Activated CD4-positive, CD25-positive, alpha-beta regulatory T cell (primary cell): ENCODE results near the gene TNFAIP8L2.
"Not testable (repeated sequence)": the region's sequence is repeated elsewhere in the genome, so short reads cannot be mapped to it uniquely, and the experiment has no call there.

Experiments used
- DNase-seq, 4 experiments: peaks; one replicate each; lab custom pipeline; 2025; lab: John Stamatoyannopoulos, UW

The TNFAIP8L2 gene

DNA sequence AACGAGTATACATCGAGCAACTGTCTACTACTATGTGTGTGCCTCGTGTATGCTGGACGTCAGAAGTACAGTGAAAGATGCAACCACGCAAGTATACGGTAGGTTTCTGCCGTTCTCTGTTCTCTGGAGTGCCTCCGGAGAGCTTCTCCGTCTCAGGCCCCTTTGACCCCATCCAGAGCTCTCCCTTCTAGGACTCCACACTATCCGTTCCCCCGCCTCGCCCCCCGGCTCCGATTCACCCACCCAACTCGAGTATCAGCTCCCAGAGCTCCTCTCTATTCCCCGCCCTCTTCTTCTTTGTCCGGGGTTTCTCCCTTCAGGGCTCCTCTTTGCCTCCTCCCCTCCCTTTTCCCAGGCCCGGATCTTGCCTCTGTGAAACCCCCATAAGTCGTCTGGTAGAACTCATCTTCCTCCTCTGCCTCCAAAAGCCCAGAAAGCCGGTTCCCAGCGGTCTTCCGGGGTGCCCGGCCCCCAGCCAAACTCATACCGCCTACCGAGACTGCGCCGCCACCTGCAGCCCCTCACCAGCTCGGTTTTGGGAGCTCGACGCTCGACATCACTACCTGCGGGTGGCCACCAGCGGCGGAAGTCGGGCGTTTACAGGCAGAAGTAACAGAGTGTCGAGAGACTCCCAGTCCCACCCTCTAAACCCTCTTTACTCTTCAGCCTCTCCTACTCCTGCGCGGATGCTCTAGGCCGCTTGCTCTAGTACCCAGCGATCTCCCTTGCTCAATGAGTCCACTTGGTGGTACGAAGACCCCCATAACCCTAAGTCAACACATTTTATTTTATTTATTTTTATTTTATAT is 33.4 kb downstream of the TNFAIP8L2 start, which contains the start of gene VPS72:
Gene VPS72 (minus strand): TSS at position 561 of the 809 bp plus-strand sequence. CDS start 76 bp downstream, at position 485.
- peak; percentile 55 to 75 (median 69) for DNase-seq

- no peak for DNase-seq
These were observed 35.6 kb downstream of the TNFAIP8L2 start for GRCh38 chr1:151192047-151192446.

DNA sequence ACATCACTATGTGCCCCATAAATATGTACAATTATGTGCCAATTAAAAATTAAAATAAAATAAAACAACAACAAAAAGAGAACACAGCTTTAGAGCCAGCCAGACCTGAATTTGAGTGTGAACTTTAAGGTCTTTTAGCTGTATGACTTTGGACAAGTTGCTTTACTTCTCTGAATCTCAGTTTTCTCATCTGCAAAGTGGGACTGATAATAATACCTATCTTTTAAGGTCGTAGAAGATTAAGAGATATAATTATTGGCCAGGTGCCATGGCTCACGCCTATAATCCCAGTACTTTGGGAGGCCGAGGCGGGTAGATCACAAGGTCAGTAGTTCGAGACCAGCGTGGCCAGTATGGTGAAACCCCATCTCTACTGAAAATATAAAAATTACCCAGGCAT is 36.9 kb downstream of the TNFAIP8L2 start:
- DNase-seq: no peak

DNA sequence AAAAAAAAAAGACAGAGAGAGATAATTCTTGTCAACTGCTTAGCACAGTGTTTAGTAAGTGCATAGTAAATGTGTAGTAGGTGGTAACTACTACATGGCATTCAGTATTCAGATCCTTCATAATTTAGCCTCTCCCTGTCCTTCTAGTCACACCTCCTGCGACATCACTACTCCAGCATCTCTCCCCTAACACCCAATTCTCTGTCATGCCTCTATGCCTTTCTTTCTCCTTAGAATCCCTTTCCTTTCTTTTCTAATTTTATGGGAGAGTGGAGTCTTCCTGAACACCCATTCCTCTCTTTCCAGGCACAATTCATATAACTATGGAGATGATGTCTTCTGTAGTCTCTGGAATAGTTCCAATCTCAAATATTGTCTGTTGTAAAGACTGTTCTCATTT is 37.4 kb downstream of the TNFAIP8L2 start:
- DNase-seq: no peak

- DNase-seq: not testable (repeated sequence)
These were observed 38.6 kb downstream of the TNFAIP8L2 start for GRCh38 chr1:151194894-151195594.

- DNase-seq: peak in 1 of 4 experiments; percentile 3
These were observed 39.9 kb downstream of the TNFAIP8L2 start for GRCh38 chr1:151196292-151196800.

- DNase-seq: no peak
These were observed 41.4 kb downstream of the TNFAIP8L2 start for GRCh38 chr1:151197863-151198253.

DNA sequence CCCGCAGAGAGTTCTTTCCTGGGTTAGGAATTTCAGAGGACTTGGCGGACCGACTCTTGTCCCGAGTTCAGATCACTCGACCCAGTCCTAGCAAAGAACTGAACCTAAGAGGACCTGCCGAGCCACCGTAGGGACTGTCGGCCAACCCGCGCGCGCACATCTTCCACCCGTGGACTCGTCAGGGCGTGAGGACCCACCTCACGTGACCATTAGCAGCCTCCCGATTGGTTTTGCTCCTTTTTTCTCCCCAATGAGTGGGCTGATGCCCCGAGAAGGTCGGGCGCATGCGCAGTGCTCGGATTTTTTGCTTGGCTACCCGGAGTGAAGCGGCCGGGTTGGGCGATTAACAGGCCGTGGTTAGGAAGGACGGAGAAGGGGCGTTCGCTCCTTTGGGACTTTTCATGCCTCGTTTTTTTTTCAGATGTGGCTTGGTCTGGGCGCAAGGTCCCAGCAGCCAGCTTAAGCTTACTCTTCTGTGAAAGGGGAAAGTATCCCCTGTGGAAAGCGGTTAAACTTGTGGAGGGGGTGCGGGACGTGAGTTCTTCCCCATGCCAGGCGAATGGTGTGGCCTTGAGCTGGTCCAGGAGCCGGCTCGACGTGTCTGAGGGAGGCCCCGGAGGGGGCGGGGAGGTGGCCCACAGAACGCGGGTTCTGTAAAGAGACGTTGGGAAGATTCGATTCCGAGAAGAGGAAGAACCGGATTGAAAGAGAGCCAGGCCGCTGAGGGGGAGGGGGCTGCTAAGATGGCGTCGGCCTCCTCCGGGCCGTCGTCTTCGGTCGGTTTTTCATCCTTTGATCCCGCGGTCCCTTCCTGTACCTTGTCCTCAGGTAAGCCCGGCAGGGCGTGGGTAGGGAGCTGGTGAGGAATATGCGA is 42.0 kb downstream of the TNFAIP8L2 start, which contains the start of gene PIP5K1A:
Gene PIP5K1A (plus strand): TSS at position 299 of the 874 bp plus-strand sequence. CDS start 445 bp downstream, at position 744.
- peak; percentile 97 to 98 (median 98) for DNase-seq

- peak in 1 of 4 experiments; percentile 5 for DNase-seq
These were observed 43.6 kb downstream of the TNFAIP8L2 start for GRCh38 chr1:151199873-151200581.

- not testable (repeated sequence) for DNase-seq
These were observed 49.0 kb downstream of the TNFAIP8L2 start for GRCh38 chr1:151205381-151205965.
